Esophagus muscularis mucosa (tissue), 4 donors: ENCODE results near the gene HMX3. TPM values are rescaled to one million over a fixed set of nuclear protein-coding genes. Genes with fewer than 3 reads are reported as not detected.

Experiments
- DNase-seq: peaks from one replicate; pipeline ENCODE4 v3.0.0-alpha.2; 2017; ENCODE audit errors: extremely low spot score
- H3K27ac ChIP-seq, 4 donors: fragments of 200-600 bp; sonication (generic); replicated peaks in 1 of 4; 1 replicate in 3 of 4; 2 replicates in 1 of 4; pipeline ENCODE4 v1.5.1; 2016 to 2019; ENCODE audit warnings: mild to moderate bottlenecking in 1 of 4
- H3K27me3 ChIP-seq, 4 donors: fragments of 200-600 bp; sonication (generic); one replicate each; pipeline versions ENCODE4 v1.5.1 to v1.6.0; 2016 to 2019
- H3K36me3 ChIP-seq, 4 donors: fragments of 200-600 bp; sonication (generic); one replicate each; pipeline ENCODE4 v1.5.1; 2016 to 2019
- H3K4me1 ChIP-seq, 4 donors: fragments of 200-600 bp; sonication (generic); one replicate each; pipeline ENCODE4 v1.5.1; 2016 to 2019
- H3K4me3 ChIP-seq, 4 donors: fragments of 200-600 bp; sonication (generic); 1 replicate in 2 of 4; 2 replicates in 2 of 4; pipeline ENCODE4 v1.5.1; 2016 to 2019; ENCODE audit warnings: mild to moderate bottlenecking in 4 of 4, moderate library complexity in 1 of 4
- H3K9me3 ChIP-seq, 4 donors: fragments of 200-600 bp; sonication (generic); 1 replicate in 3 of 4; 2 replicates in 1 of 4; pipeline ENCODE4 v1.5.1; 2016 to 2019
- CTCF ChIP-seq, 3 experiments: fragments of 200-600 bp in 2 of 3; fragments of 450-650 bp in 1 of 3; sonication (generic) in 2 of 3; IDR thresholded peaks; one replicate each; pipeline ENCODE4 v1.5.1; 2017 to 2019; ENCODE audit warnings: antibody characterized with exemption in 3 of 3, mild to moderate bottlenecking in 2 of 3, moderate library complexity in 1 of 3
- EP300 ChIP-seq: sonication (generic); formaldehyde crosslinking; IDR thresholded peaks from one replicate; pipeline ENCODE4 v1.6.1; 2017; ENCODE audit warnings: antibody characterized with exemption
- POLR2A ChIP-seq: fragments of 450-650 bp; IDR thresholded peaks from one replicate; pipeline ENCODE4 v1.6.1; 2017; ENCODE audit warnings: antibody characterized with exemption, moderate library complexity, mild to moderate bottlenecking, low read depth
- POLR2AphosphoS5 ChIP-seq, 2 donors: sonication (generic); formaldehyde crosslinking; IDR thresholded peaks; one replicate each; pipeline ENCODE4 v1.6.1; 2017; ENCODE audit warnings: antibody characterized with exemption in 2 of 2
- WGBS: methylation state at CpG from one replicate; pipeline ENCODE4 v1.1.5; 2018; 5-methylcytosine and 5-hydroxymethylcytosine counted together
- intact Hi-C: fragments of 100-400 bp; cut with DNase I; formaldehyde crosslinking; loops from one replicate; pipeline ENCODE4 v1.15.1; 2023
- total RNA-seq, 4 donors: library from RNA; depleted of rRNA; stranded (reverse); fragments of >200 nt; gene quantifications; one replicate each; pipeline versions ENCODE4 v1.1.0 to v1.2.1, GENCODE V29; 2016

HMX3 gene
- total RNA-seq, 4 donors from 2014 or later, result not detected

- no peak overlapping the region for H3K27ac ChIP-seq
- no peak overlapping the region for H3K4me3 ChIP-seq
- no peaks in the 10 kb centered on the region for H3K36me3 ChIP-seq
- H3K4me1 ChIP-seq, result peaks cover 30 to 65% (median 56%) of the 10 kb centered on the region in 4 donors
- H3K9me3 ChIP-seq, result no peaks in the 10 kb centered on the region
- peaks cover 18 to 100% (median 96%) of the 10 kb centered on the region in 4 donors for H3K27me3 ChIP-seq
- intact Hi-C loops, result no loop called here
- 9% methylated on average over 33 of the region's 43 CpGs for WGBS
- no peak for TF ChIP-seq CTCF (IDR thresholded peaks at IDR 0.05)
- TF ChIP-seq POLR2A, result no peak
- no peak for TF ChIP-seq EP300
- TF ChIP-seq POLR2AphosphoS5 (IDR thresholded peaks at IDR 0.05), result no peak
- peak; percentile 39 for DNase-seq
These were observed 4.6 kb downstream of the HMX3 start for GRCh38 chr10:123140164-123140982.

GRCh38 chr10:123140983-123141390 lies 5.2 kb downstream of the HMX3 start:
- TF ChIP-seq POLR2AphosphoS5 (IDR thresholded peaks at IDR 0.05) (no peak), CTCF (IDR thresholded peaks at IDR 0.05) (no peak)
- peaks cover 14 to 100% (median 96%) of the 10 kb centered on the region in 4 donors for H3K27me3 ChIP-seq
- H3K36me3 ChIP-seq, result no peaks in the 10 kb centered on the region
- intact Hi-C loops, result no loop called here
- WGBS, result 12% methylated on average over 6 of the region's 6 CpGs
- peak; percentile 53 for DNase-seq
- no peak overlapping the region for H3K27ac ChIP-seq
- H3K9me3 ChIP-seq, result no peaks in the 10 kb centered on the region
- peaks cover 27 to 65% (median 54%) of the 10 kb centered on the region in 4 donors for H3K4me1 ChIP-seq
- H3K4me3 ChIP-seq, result no peak overlapping the region

GRCh38 chr10:123141791-123142700 lies 6.3 kb downstream of the HMX3 start:
- peaks cover 21 to 65% (median 50%) of the 10 kb centered on the region in 4 donors for H3K4me1 ChIP-seq
- intact Hi-C loops, result no loop called here
- H3K9me3 ChIP-seq, result no peaks in the 10 kb centered on the region
- peak; percentile 84 for DNase-seq
- H3K4me3 ChIP-seq, result no peak overlapping the region
- H3K27me3 ChIP-seq, result peaks cover 5 to 100% (median 95%) of the 10 kb centered on the region in 4 donors
- no peak for TF ChIP-seq EP300
- no peak for TF ChIP-seq CTCF (IDR thresholded peaks at IDR 0.05)
- no peak for TF ChIP-seq POLR2AphosphoS5 (IDR thresholded peaks at IDR 0.05)
- TF ChIP-seq POLR2A, result no peak
- no peak overlapping the region for H3K27ac ChIP-seq
- H3K36me3 ChIP-seq, result no peaks in the 10 kb centered on the region
- 13% methylated on average over 27 of the region's 38 CpGs for WGBS

GRCh38 chr10:123142701-123143161 lies 7.0 kb downstream of the HMX3 start:
- Histone ChIP-seq H3K36me3 (no peaks in the 10 kb centered on the region), H3K27ac (no peak overlapping the region), H3K9me3 (no peaks in the 10 kb centered on the region), H3K4me3 (no peak overlapping the region), H3K4me1 (peaks cover 15 to 62% (median 48%) of the 10 kb centered on the region in 4 donors), H3K27me3 (peaks cover 0 to 100% (median 95%) of the 10 kb centered on the region in 4 donors)
- intact Hi-C loops, result no loop called here
- TF ChIP-seq CTCF (IDR thresholded peaks at IDR 0.05) (no peak), POLR2AphosphoS5 (IDR thresholded peaks at IDR 0.05) (no peak), POLR2A (no peak), EP300 (no peak)
- 1% methylated on average over 19 of the region's 33 CpGs for WGBS
- peak; percentile 86 for DNase-seq
